ENCODE data around the gene DDX52.

- no peak for TF ChIP-seq CTCF (IDR thresholded peaks at IDR 0.05; ENCODE audit: low read length)
- no peak for TF ChIP-seq EZH2 (IDR thresholded peaks at IDR 0.05; ENCODE audit: borderline replicate concordance, low read length)
These were observed 29.4 kb upstream of the DDX52 start for GRCh38 chr17:37672548-37673078.

All from OCI-LY1 (cell line).